Chondrocyte (in vitro differentiated cells): ENCODE measurements around the gene PIK3R2. TPM values are rescaled to one million over a fixed set of nuclear protein-coding genes. Genes with fewer than 3 reads are reported as not detected.

Source experiments
- DNase-seq: peaks from one replicate; pipeline ENCODE4 v3.0.0; 2021; ENCODE audit warnings: mixed read lengths, low spot score
- H3K27ac Mint-ChIP-seq: one replicate; pipeline ENCODE4 v1.8.0; 2021; ENCODE audit warnings: mild to moderate bottlenecking, moderate library complexity, mixed read lengths; ENCODE audit not compliant: unreplicated experiment
- H3K27me3 Mint-ChIP-seq: 2 replicates; pipeline ENCODE4 v1.8.0; 2021; ENCODE audit warnings: low read depth, mixed read lengths
- H3K36me3 Mint-ChIP-seq: 2 replicates; pipeline ENCODE4 v1.8.0; 2021; ENCODE audit warnings: low read depth, mixed read lengths
- H3K4me1 Mint-ChIP-seq: 2 replicates; pipeline ENCODE4 v1.8.0; 2021; ENCODE audit warnings: low read depth, mild to moderate bottlenecking, mixed read lengths
- H3K4me3 Mint-ChIP-seq: one replicate; pipeline ENCODE4 v1.8.0; 2021; ENCODE audit warnings: mild to moderate bottlenecking, moderate library complexity, mixed read lengths; ENCODE audit not compliant: unreplicated experiment
- H3K9me3 Mint-ChIP-seq: 2 replicates; pipeline ENCODE4 v1.8.0; 2021; ENCODE audit warnings: low read depth, mixed read lengths
- CTCF ChIP-seq: fragments of 200-600 bp; sonication (generic); IDR thresholded peaks from 2 replicates; pipeline ENCODE4 v1.5.0; 2021; ENCODE audit warnings: antibody characterized with exemption, mild to moderate bottlenecking, moderate library complexity
- total RNA-seq: library from RNA; stranded (reverse); gene quantifications from 3 replicates; pipeline ENCODE4 v1.2.1, GENCODE V29; 2021

Gene PIK3R2
- total RNA-seq, 1 donor from 2014 or later: 73.1 TPM

GRCh38 chr19:18135712-18136584 lies 17.0 kb upstream of the PIK3R2 start:
- TF ChIP-seq CTCF: no peak
- Mint-ChIP-seq H3K36me3 (peaks cover 16% of the 10 kb centered on the region), H3K4me3 (no peak overlapping the region), H3K27ac (no peak overlapping the region), H3K9me3 (no peaks in the 10 kb centered on the region), H3K27me3 (no peaks in the 10 kb centered on the region), H3K4me1 (no peaks in the 10 kb centered on the region)
- no peak for DNase-seq

- H3K27me3 Mint-ChIP-seq: no peaks in the 10 kb centered on the region
- no peak overlapping the region for H3K27ac Mint-ChIP-seq
- H3K9me3 Mint-ChIP-seq: no peaks in the 10 kb centered on the region
- no peak for TF ChIP-seq CTCF
- H3K4me3 Mint-ChIP-seq: no peak overlapping the region
- peaks cover 17% of the 10 kb centered on the region for H3K36me3 Mint-ChIP-seq
- no peaks in the 10 kb centered on the region for H3K4me1 Mint-ChIP-seq
- DNase-seq: no peak
Measured at GRCh38 chr19:18137242-18137641, 15.7 kb upstream of the PIK3R2 start.

DNA sequence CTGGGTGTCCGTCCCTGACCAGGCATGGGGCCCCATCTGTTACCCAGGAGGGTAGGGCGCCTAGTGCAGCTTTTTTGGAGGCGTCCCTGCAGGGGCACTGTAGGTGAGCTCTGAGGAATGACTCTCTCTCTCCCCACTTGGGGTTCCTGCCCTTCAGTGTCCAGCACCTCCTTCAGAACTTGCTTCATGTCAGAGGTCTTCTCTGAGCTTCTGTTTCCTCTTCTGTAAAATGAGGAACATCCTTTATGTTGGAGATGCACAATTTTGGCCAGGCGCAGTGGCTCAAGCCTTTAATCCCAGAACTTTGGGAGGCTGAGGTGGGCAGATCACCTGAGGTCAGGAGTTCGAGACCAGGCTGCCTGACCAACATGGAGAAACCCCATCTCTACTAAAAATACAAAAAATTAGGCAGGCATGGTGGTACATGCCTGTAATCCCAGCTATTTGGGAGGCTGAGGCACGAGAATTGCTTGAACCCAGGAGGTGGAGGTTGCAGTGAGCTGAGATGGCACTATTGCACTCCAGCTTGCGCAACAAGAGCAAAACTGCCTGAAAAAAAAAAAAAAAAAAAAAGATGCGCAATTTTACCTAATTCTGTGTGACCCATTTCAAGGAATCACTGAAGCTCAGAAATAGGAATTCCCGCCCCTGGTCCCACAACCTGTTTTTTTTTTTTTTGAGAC lies 15.2 kb upstream of the PIK3R2 start:
- TF ChIP-seq CTCF: no peak
- DNase-seq: no peak
- Mint-ChIP-seq H3K36me3 (peaks cover 17% of the 10 kb centered on the region), H3K9me3 (no peaks in the 10 kb centered on the region), H3K4me3 (no peak overlapping the region), H3K4me1 (no peaks in the 10 kb centered on the region), H3K27me3 (no peaks in the 10 kb centered on the region), H3K27ac (no peak overlapping the region)

DNA sequence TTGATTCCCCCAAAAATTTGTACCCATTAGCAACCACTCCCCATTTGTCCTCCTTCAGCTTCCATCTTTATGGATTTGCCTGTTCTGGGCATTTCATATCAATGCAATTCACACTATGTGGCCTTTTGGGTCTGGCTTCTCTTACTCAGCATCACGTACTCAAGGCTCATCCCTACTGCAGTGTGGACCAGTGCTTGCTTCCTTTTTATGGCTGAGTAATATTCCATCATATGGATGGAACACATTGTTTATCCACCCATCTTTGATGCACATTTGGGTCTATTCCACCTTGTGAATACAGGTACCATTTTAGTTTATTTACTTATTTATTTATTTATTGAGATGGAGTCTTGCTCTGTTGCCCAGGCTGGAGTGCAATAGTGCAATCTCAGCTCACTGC lies 12.5 kb upstream of the PIK3R2 start:
- no peak overlapping the region for H3K4me3 Mint-ChIP-seq
- H3K27me3 Mint-ChIP-seq: no peaks in the 10 kb centered on the region
- peaks cover 21% of the 10 kb centered on the region for H3K36me3 Mint-ChIP-seq
- no peaks in the 10 kb centered on the region for H3K4me1 Mint-ChIP-seq
- H3K9me3 Mint-ChIP-seq: no peaks in the 10 kb centered on the region
- no peak for DNase-seq
- TF ChIP-seq CTCF: no peak
- H3K27ac Mint-ChIP-seq: no peak overlapping the region

- Mint-ChIP-seq H3K9me3 (no peaks in the 10 kb centered on the region), H3K36me3 (peaks cover 18% of the 10 kb centered on the region), H3K27me3 (no peaks in the 10 kb centered on the region), H3K4me3 (no peak overlapping the region), H3K4me1 (no peaks in the 10 kb centered on the region), H3K27ac (no peak overlapping the region)
- no peak for TF ChIP-seq CTCF
- DNase-seq: no peak
Measured at GRCh38 chr19:18141031-18141430, 11.9 kb upstream of the PIK3R2 start.
